Measurements from ENCODE around the gene USP21. TPM values are rescaled to one million over a fixed set of nuclear protein-coding genes. Genes with fewer than 3 reads are reported as not detected.

Gene USP21
- total and polyA plus RNA-seq, 2 of the 8 experiments (the other 6 are each of a cell fraction or from before 2014, with no cell fraction given), result 23.9 to 36.3 TPM

GRCh38 chr1:161198897-161199431 is 39.7 kb downstream of the USP21 start, which contains the start of gene ADAMTS4:
ADAMTS4 (minus strand) TSS chr1:161199054; CDS start chr1:161198627, 427 bp downstream.
- Histone ChIP-seq H3K36me3 (ENCODE audit: control insufficient read depth in 2 of 4, insufficient read depth in 4 of 4, low read length in 3 of 4) (peaks cover 2 to 9% (median 3%) of the 10 kb centered on the region in 4 experiments; a peak in 5 of 8 replicates), H3K27ac (ENCODE audit: low read depth, low read length) (peak within 1 kb of the TSS; percentile 94; the same call in 1 of the 2 replicates), H3K4me2 (ENCODE audit: insufficient read depth in 1 of 2, low read depth in 2 of 2, low read length in 2 of 2) (peak within 1 kb of the TSS; percentile 67 to 80), H2BK120ac (replicated peaks; ENCODE audit: low read depth, low read length) (peak within 1 kb of the TSS; percentile 71), H3K56ac (replicated peaks; ENCODE audit: insufficient read length, low read depth, low read length) (peak within 1 kb of the TSS; percentile 43), H2BK5ac (ENCODE audit: low read depth, low read length) (peak within 1 kb of the TSS; percentile 75), H2AFZ (ENCODE audit: low read length) (no peak within 1 kb of the TSS), H2BK12ac (ENCODE audit: low read depth, low read length) (peak within 1 kb of the TSS; percentile 86), H3K9ac (replicated peaks in 1 of 4; ENCODE audit: extremely low read depth in 1 of 4, low read depth in 3 of 4, low read length in 3 of 4) (peak within 1 kb of the TSS in 2 of 4 experiments; percentile 31 to 47; a peak in 5 of 7 replicates), H3K4me3 (ENCODE audit: extremely low read depth in 1 of 4, insufficient read depth in 2 of 4, low read depth in 3 of 4, low read length in 4 of 4) (peak within 1 kb of the TSS; percentile 13 to 51 (median 44); a peak in 7 of 8 replicates), H4K8ac (ENCODE audit: extremely low read depth, insufficient read depth, low read length) (peak within 1 kb of the TSS; percentile 22; the same call in 1 of the 2 replicates), H4K5ac (ENCODE audit: insufficient read length, low read depth, low read length) (peak within 1 kb of the TSS; percentile 49), H4K20me1 (replicated peaks in 1 of 2; ENCODE audit: control insufficient read depth in 1 of 2, insufficient read depth in 2 of 2, low read length in 2 of 2) (no peaks in the 10 kb centered on the region), H4K91ac (replicated peaks; ENCODE audit: insufficient read length, low read length) (peak within 1 kb of the TSS; percentile 91), H3K18ac (ENCODE audit: extremely low read depth, low read length) (peak within 1 kb of the TSS; percentile 95), H3K4me1 (replicated peaks in 1 of 4; ENCODE audit: control insufficient read depth in 3 of 4, insufficient read depth in 4 of 4, low read length in 3 of 4) (peaks cover 23 to 54% (median 48%) of the 10 kb centered on the region in 4 experiments), H2BK15ac (ENCODE audit: low read length) (peak within 1 kb of the TSS; percentile 97), H3K23me2 (ENCODE audit: low read depth, low read length) (peaks cover 13% of the 10 kb centered on the region), H2AK5ac (ENCODE audit: low read depth, low read length) (peak within 1 kb of the TSS; percentile 89), H3K27me3 (replicated peaks in 1 of 4; ENCODE audit: control insufficient read depth in 3 of 4, extremely low read depth in 1 of 4, insufficient read depth in 3 of 4, low read length in 3 of 4) (no peaks in the 10 kb centered on the region), H3K9me3 (ENCODE audit: insufficient read depth in 2 of 2, low read depth in 1 of 2, low read length in 1 of 2) (no peaks in the 10 kb centered on the region), H3K79me1 (ENCODE audit: low read depth, low read length) (peaks cover 9% of the 10 kb centered on the region; the same call in 1 of the 2 replicates), H3K4ac (replicated peaks; ENCODE audit: insufficient read length, low read depth, low read length) (peak within 1 kb of the TSS; percentile 55), H2BK20ac (ENCODE audit: low read length) (peak within 1 kb of the TSS; percentile 82; the same call in 1 of the 2 replicates), H3K23ac (ENCODE audit: insufficient read length) (no peak within 1 kb of the TSS), H3K79me2 (ENCODE audit: control insufficient read depth in 1 of 2, insufficient read depth in 2 of 2, low read length in 2 of 2) (peaks cover 0 to 14% of the 10 kb centered on the region in 2 experiments; a peak in 2 of 4 replicates), H3K14ac (ENCODE audit: insufficient read length) (no peak within 1 kb of the TSS)
- FAIRE-seq, result no peak
- WGBS, 2 experiments (ENCODE audit: extremely low coverage in 1 of 2, insufficient coverage in 1 of 2, insufficient read length in 1 of 2, insufficient replicate concordance in 2 of 2, low coverage in 1 of 2, low lambda C conversion rate in 2 of 2, missing lambda C conversion rate in 1 of 2), result 53% methylated on average over 11 of the region's 11 CpGs; no CpG with 5 or more reads in 1 of the 2 experiments
- TF ChIP-seq RXRA (IDR thresholded peaks at IDR 0.05; ENCODE audit: insufficient read depth, low read depth, low read length) (no peak), POLR2A (IDR thresholded peaks at IDR 0.05; ENCODE audit: control extremely low read depth in 1 of 2, low read depth in 2 of 2, low read length in 2 of 2) (peak in 1 of 2 experiments; percentile 81; a peak in 2 of 3 replicates), TBP (IDR thresholded peaks at IDR 0.05; ENCODE audit: low read depth, low read length) (peak; percentile 81), TAF7 (optimal IDR thresholded peaks at IDR 0.05; ENCODE audit: borderline replicate concordance, low read depth, low read length) (peak; percentile 52), RBBP5 (IDR thresholded peaks at IDR 0.05; ENCODE audit: borderline replicate concordance, low read depth, low read length) (no peak)
- ChIA-PET POLR2A (ENCODE audit: partially characterized antibody) (interaction anchor here (1.0 to 3.0 kb wide), 16 partner anchors 10 to 212 kb away, joined by 3 to 13 read pairs (median 4); partner anchors contain the start of genes APOA2, B4GALT3, DEDD and PPOX), CTCF (ENCODE audit: partially characterized antibody) (interaction anchor here (0.7 to 17.6 kb wide), 15 partner anchors 12 to 183 kb away, joined by 3 to 427 read pairs (median 4); partner anchors contain the start of genes APOA2, B4GALT3, FCER1G and PCP4L1)
- DNase-seq (ENCODE audit: low read depth in 1 of 2, low spot score in 2 of 2), result peak in 1 of 2 experiments; percentile 70
